HG03460 (cell line): ENCODE measurements around the gene RIPOR1.
A peak's percentile ranks its signal among the peaks of the same experiment; 100 is the strongest.

ENCODE experiments used
- ATAC-seq: cut with Tn5 transposase; IDR thresholded peaks from one replicate; pipeline ENCODE4 v1.9.1; 2021; ENCODE audit not compliant: unreplicated experiment

Gene RIPOR1

GRCh38 chr16:67539691-67540635, 11.3 kb downstream of the RIPOR1 start:
- ATAC-seq, result no peak

DNA sequence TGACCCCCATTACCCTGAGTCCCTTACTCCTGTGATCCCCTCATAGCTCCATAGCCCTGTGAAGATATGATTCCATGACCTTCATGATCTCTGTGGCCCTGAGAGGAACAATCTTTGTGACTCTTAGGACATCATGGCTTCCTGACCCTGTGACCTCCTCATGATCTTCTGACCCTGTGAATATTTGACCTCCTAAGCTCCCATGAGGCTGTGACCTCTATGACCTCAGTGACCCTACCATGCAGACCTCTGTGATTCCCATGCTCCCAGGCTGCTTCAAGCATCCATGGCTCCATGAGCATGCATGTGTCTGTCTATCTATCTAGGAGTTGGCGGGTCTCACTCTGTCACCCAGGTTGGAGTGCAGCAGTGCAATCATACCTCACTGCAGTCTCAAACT, 12.1 kb downstream of the RIPOR1 start:
- no peak for ATAC-seq

- ATAC-seq, result no peak
These were observed 13.0 kb downstream of the RIPOR1 start for GRCh38 chr16:67541391-67542263.

DNA sequence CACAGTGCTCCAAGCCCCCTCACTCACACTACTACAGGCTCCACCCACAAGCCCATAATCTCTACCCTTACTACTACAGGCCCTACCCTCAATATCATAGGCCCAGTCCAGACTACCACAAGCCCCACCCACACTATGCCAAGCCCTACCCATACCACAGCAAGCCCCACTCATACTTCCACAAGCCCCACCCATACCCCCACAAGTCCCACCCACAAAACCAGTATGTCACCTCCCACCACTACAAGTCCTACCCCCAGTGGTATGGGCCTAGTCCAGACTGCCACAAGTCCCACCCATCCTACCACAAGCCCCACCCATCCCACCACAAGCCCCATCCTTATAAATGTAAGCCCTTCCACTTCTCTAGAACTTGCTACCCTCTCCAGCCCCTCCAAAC, 13.8 kb downstream of the RIPOR1 start:
- no peak for ATAC-seq

- ATAC-seq, result no peak
These were observed 14.4 kb downstream of the RIPOR1 start for GRCh38 chr16:67543036-67543435.

DNA sequence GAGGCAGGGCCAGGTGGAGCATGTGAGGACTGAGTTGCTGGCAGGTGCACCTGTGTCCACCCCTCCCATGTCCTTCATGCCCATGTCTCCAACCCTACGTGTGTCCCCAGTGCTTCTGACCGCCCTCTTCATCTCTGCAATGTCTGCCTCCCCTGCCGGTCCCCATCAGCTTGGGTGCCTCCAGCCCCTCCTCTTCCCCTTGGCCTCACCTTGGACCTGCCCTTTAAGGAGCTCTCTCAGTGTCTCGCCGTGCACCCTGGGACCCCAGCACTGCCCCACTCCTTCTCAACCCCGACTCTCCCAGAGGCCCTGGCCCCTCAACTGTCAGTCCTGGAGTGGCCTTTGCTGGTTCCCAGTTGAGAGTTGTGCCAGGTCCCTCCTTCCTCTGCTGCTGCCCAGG, 15.0 kb downstream of the RIPOR1 start:
- ATAC-seq, result no peak

DNA sequence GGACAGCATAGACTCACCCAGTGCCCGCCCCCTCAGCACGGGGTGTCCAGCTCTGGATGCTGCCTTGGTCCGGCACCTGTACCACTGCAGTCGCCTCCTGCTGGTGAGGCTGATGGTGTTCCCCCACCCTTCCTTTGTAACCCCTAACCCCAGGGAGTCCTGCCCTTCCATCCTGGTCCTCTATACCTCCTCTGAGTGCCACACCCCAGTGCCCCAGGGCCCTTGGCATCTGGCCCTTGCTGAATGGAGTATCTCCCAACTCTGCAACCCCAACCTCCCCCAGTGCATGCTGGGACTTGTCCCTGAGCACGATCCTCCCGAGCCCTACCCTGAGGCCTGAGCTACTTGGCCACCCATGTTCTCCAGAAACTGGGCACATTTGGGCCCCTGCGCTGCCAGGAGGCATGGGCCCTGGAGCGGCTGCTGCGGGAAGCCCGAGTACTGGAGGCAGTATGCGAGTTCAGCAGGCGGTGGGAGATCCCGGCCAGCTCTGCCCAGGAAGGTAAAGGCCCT, 15.8 kb downstream of the RIPOR1 start:
- no peak for ATAC-seq

GRCh38 chr16:67544844-67545664, 16.4 kb downstream of the RIPOR1 start:
- ATAC-seq, result no peak

GRCh38 chr16:67545665-67546024, 17.0 kb downstream of the RIPOR1 start:
- ATAC-seq, result no peak

- ATAC-seq, result no peak
These were observed 17.5 kb downstream of the RIPOR1 start for GRCh38 chr16:67546091-67546501.

DNA sequence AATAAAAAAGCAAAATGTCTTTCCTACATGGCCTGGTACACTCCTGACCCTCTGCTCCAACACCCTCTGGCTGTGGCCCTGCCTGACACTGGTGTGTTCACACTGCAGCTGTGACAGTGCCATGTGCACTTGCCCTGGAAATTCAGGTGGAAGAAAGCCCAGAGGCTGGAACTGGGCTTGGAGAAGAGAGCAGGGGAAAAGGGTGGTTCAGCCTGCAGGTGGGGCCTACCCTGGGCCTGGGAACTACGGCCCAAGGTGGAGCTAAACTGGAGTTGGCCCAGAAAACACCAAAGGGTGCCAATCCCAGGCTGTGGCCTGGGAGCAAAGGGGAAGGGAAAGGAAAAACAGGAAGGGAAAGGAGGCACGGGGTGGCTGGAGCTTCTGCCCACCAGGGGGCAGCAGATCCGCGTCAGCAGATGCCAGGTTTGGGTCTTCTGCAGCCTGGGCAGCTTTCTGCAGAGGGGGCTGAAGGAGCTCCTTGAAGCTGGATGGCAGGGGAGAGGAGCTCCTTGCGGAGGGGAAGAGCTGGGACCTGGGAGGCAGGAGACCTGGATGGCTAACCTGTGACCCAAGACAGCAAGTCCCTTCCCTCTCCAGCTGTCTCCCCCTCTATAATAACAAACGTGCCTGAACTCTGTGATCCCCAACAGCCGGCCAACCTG, 18.3 kb downstream of the RIPOR1 start:
- ATAC-seq, result no peak

DNA sequence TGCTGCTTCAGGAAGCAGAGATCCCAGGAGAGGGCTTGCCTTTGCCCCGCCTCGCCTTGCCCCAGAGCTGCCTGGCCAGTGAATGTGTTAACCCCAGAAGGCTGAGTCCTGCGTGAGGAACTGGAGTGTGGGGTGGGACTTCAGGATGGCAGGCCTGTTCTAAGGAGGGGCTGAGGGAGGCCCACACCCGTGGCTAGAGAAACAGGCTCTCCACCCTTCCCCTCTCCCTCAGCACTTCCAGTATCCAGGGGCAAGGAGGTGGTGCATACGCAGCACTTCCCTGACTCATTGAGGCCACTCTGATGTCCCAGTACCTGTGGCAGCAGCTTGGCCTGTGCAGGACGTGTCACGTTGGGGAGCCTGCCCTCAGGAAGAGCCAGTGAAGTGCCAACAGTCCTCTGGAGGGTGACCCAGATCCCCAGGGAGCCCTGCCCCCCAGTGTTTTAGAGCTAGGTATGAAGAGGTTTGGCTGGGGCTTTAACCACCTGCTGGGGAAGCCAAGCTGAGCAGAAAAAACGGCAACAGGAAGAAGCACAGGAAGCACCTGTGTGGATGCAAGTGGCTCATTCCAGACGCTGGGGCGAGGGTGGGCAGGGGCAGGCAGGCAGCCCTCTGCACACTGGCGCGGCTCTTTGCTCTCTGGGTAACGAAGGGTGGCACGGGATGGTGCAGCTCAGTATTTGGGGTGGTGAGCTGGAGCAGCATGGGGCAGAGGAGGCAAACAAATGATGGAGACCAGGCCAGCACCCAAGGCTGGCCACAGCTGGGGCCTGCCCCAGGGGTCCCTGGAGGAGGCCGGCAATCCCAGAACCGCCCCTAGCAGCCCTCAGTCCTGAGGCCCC, 19.0 kb downstream of the RIPOR1 start:
- ATAC-seq, result peak; percentile 53

GRCh38 chr16:67548265-67549126, 19.9 kb downstream of the RIPOR1 start:
- peak; percentile 38 for ATAC-seq

DNA sequence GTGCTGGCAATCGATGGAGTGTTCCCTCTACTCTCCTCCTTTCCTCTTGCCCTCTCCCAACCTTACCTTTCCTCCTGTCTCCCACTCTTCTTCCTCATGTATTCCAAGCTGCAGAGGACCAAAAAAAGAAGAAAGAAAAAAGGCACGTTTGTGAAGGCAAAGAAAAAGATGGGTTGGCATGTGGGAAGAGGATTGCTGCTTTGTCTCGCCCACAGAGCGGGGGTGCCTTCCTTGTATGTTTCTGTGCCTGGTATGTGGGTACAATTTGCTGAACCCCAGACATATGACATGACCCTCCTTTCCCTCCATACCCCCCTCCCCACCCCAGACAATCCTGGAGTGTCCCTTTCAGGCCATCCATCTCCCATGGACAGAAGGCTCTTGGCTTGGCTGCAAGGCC, 20.6 kb downstream of the RIPOR1 start:
- ATAC-seq, result no peak

GRCh38 chr16:67549936-67550335, 21.3 kb downstream of the RIPOR1 start:
- ATAC-seq, result no peak

DNA sequence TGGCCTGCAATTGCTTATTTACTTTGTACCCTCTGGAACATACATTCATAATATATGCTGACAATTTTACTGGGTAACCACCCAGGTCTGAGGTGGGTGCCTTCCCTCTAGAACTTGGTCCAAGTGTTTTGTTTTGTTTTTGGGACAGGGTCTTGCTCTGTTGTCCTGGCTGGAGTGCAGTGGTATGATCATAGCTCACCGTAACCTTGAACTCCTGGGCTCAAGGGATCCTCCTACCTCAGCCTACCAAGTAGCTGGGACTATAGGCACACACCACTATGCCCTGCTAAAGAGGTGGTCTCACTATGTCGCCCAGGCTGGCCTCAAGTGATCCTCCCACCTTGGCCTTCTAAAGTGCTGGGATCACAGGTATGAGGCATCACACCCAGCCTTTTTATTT, 22.5 kb downstream of the RIPOR1 start:
- no peak for ATAC-seq

DNA sequence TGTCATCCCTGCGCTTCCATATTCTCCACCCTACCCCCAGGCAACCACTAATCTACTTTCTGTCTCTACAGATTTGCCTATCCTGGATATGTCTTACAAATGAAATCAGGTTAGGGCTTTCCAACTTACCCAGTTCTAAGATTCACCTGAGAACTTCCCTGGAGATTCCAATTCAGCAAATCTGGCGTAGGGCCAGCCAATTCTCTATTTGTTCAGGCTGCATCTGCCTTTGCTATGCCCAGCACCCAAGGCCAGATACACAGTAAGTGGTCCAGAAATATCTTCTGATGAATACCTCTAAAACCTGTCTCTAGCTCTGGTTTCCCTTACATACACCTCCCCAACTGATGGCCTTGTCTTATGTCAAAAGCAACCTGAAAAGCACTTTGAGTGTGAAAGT, 23.3 kb downstream of the RIPOR1 start:
- no peak for ATAC-seq

DNA sequence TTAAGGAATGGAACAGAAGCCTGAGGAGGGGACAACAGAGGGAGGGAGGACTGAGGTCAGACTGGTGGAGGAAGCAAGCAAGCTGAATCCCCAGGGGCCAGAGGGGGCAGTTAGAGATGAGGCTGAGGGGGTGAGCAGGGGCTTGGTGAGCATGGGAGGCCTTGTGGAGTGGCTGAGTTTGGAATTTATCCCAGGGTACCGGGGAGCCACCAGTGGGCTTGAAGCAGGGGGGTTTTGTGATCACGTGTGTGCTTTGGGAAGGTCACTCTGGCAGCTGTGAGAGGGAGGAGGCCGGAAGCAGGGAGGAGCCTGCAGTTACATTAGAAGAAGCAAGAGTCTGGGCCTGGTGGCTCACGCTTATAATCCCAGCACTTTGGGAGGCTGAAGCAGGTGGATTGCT, 23.8 kb downstream of the RIPOR1 start:
- no peak for ATAC-seq
